Activated T-helper 1 cell treated with anti-CD3 and anti-CD28 coated beads, Interleukin-12 subunit alpha, Interleukin-12 subunit beta, Interleukin-2, Interleukin-4 antibody, amounts not matched to agents 30 ng/mL and 10 ng/mL and 1 ng/mL, durations not matched to agents 14 hours and 24 hours and 36 hours (primary cell): ENCODE measurements around the gene CTIF. TPM values are rescaled to one million over a fixed set of nuclear protein-coding genes. Genes with fewer than 3 reads are reported as not detected.

Source experiments
- DNase-seq: peaks from one replicate; pipeline ENCODE4 v3.0.0; 2021; ENCODE audit warnings: low spot score
- H3K27ac Mint-ChIP-seq: one replicate; pipeline ENCODE4 v1.8.0; 2021; ENCODE audit warnings: mild to moderate bottlenecking, mixed read lengths
- H3K27me3 Mint-ChIP-seq: one replicate; pipeline ENCODE4 v1.8.0; 2022; ENCODE audit warnings: mild to moderate bottlenecking, moderate library complexity, mixed read lengths; ENCODE audit not compliant: insufficient read depth
- H3K36me3 Mint-ChIP-seq: one replicate; pipeline ENCODE4 v1.8.0; 2021; ENCODE audit warnings: low read depth, mixed read lengths
- H3K4me1 Mint-ChIP-seq: one replicate; pipeline ENCODE4 v1.8.0; 2021; ENCODE audit warnings: low read depth, mixed read lengths
- H3K4me3 Mint-ChIP-seq: one replicate; pipeline ENCODE4 v1.8.0; 2021; ENCODE audit warnings: mild to moderate bottlenecking, moderate library complexity, mixed read lengths
- H3K9me3 Mint-ChIP-seq: one replicate; pipeline ENCODE4 v1.8.0; 2021; ENCODE audit warnings: mixed read lengths
- intact Hi-C: fragments of 100-400 bp; cut with micrococcal nuclease; formaldehyde crosslinking; loops from one replicate; pipeline ENCODE4 v1.15.1; 2024
- total RNA-seq: library from RNA; stranded (reverse); gene quantifications from 2 replicates; pipeline ENCODE4 v1.2.3, GENCODE V29; 2022

CTIF gene
- total RNA-seq, 1 donor from 2014 or later = 7.2 TPM

DNA sequence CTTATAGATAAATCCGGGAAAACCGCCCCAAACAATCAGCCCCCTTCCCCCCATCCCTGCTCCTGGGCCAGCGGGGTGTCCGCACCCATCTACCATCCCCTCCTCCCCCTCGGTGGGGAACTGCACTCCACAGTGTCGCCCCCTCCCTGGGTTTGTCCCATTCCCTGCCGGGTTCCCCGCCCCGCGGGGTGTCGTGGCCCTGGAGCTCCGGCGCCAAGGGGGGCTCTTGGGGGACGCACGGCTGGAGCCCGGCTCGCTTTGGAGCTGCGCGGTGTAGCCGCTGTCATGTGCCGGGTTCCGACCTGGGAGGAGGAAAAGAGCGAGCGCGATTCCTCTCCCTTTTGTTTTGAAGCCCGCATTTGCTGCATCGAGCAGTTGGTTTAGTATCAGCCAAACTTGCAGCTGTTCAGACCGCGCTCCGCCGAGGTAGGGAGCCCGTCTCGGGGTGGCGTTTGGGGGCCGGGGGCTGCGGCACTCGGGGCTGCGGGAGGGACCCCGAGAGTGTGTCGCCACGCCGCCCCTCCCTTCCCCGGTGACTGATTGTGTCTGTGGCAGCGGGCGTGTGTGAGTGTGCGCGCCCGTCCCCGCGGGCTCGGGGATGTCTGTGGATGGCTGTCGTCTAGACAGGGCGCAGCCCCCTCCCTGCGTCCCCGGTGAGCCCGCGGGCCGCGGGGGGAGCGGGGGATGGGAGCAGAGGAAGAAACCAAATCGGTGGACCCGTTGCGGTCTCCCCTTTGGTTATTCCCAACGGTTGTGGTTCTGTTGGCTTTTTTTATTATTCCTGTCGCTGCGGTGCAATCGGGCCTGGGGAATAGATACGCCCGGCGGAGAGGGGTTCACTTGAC lies 797 bp downstream of the CTIF start:
- Mint-ChIP-seq H3K4me3 (peak overlapping the region; percentile 90), H3K4me1 (peaks cover 17% of the 10 kb centered on the region), H3K36me3 (peaks cover 2% of the 10 kb centered on the region), H3K9me3 (no peaks in the 10 kb centered on the region), H3K27ac (no peak overlapping the region), H3K27me3 (peaks cover 30% of the 10 kb centered on the region)
- no peak for DNase-seq
- intact Hi-C loops = loop anchor here (1.0 to 10.0 kb wide), 5 partner anchors 123 to 921 kb away; partner anchors contain the start of genes DYM and SMAD2

DNA sequence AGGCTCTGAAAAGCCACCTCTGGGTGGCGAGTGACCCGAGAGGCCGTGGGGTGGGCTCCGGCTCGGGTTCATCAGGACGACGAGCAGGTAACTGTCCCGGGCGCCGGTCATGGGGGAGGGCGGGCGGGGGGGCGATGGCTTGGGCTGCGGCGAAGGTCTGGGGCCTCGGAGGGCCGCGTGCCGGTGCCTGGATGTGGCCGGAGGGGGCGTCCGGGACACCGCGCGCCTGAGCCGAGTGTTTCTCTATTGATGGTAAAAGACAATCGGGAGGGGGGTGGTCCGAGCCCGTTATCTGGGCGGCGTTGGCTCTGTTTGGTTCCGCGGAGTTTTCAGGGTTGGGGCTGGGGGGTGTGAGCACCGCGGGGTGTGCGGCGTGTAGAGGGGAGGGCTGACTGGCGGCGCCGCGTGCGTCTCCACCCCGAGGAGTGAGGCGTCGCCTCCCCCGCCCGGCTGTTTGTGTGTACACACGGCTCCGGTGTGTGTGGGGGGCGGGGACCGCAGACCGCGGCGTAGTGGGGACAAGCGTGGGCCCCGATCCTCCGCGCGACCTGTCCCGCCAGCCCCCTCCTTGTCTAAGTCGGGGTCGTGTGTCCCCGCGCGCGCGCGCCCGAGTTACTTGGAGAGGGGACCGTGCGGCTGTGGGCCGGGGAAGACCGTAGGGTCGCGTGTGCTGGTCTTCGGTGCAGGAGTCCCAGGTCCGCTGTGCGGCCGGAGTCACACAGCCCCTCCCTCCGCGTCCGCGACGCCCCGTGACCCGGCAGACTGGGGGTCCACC lies 1.6 kb downstream of the CTIF start:
- Mint-ChIP-seq H3K4me3 (peak overlapping the region; percentile 90), H3K27me3 (peaks cover 36% of the 10 kb centered on the region), H3K9me3 (no peaks in the 10 kb centered on the region), H3K36me3 (peaks cover 2% of the 10 kb centered on the region), H3K4me1 (peaks cover 17% of the 10 kb centered on the region), H3K27ac (no peak overlapping the region)
- DNase-seq = peak; percentile 9
- intact Hi-C loops = loop anchor here (5.0 to 10.0 kb wide), 2 partner anchors 122 to 634 kb away; no protein-coding TSS in a partner anchor

DNA sequence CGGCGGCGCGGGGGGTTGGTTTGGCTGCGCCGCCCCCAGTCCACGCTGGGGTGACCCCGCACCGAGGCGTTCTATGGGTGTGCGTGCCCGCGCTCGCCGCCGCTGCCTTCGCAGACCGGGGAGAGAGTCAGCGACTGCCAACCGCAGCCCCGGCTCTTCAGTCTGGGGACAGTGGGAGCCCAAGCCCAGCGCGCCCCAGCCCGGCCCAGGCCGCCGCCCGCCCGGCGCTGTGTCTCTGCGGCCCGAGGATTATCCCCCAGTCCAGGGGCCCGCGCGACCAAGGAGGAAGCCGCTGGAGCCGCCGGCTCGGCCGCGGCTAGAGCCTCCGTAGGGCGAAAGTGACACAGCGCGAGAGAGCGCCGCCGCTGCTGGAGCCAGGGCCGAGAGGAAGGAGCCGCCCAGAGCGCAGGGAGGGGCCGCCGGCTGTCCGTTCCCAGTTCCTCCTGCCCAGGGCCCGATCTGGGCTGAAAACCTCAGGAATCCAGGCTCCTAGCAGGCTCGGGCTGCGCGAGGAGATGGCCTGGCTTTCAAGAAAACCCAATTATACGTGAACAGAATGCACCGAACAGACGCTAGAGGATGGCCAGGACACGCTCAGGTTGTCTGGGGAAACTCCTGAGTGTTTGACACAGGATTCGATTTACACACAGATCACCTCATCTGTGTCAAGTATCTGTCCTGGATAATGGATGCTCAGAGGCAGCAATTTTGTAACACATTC lies 2.4 kb downstream of the CTIF start:
- H3K9me3 Mint-ChIP-seq = no peaks in the 10 kb centered on the region
- H3K4me3 Mint-ChIP-seq = peak overlapping the region; percentile 22
- DNase-seq = no peak
- H3K27ac Mint-ChIP-seq = no peak overlapping the region
- H3K36me3 Mint-ChIP-seq = peaks cover 2% of the 10 kb centered on the region
- intact Hi-C loops = loop anchor here (5.0 to 10.0 kb wide), 2 partner anchors 121 to 634 kb away; no protein-coding TSS in a partner anchor
- H3K27me3 Mint-ChIP-seq = peaks cover 37% of the 10 kb centered on the region
- peaks cover 17% of the 10 kb centered on the region for H3K4me1 Mint-ChIP-seq

DNA sequence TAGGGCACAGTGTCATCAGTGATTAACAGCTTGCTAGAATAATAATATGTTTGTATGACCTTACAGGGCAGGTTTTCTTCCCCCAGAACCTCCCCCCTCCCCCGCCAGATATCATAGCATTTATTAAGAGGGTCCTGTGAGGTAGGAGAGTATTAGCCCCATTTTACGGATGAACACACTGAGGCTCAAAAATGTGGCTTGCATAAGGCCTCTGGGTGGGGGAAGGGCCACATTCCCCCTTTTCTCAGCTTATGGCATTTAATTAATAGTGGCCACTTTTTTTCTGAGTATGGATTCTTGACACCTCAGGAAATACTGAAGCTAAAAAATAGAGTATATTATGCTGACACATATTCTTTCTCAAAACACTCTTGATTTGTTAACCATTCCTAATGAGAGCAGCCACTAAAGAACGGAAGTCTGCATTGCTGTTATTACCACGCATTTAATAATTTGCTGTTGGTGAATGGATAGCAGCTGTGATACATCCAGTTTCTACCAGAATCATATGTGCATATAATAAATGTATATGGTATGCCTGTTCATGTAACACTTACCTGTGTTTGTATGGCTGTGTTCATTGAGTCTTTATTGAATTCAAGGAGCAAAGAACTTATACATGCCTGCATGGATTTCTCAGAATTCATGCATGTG lies 3.0 kb downstream of the CTIF start:
- peaks cover 2% of the 10 kb centered on the region for H3K36me3 Mint-ChIP-seq
- intact Hi-C loops = loop anchor here (5.0 to 10.0 kb wide), 2 partner anchors 120 to 633 kb away; no protein-coding TSS in a partner anchor
- no peaks in the 10 kb centered on the region for H3K9me3 Mint-ChIP-seq
- H3K4me3 Mint-ChIP-seq = peak overlapping the region; percentile 22
- no peak for DNase-seq
- H3K4me1 Mint-ChIP-seq = peaks cover 17% of the 10 kb centered on the region
- H3K27ac Mint-ChIP-seq = no peak overlapping the region
- peaks cover 44% of the 10 kb centered on the region for H3K27me3 Mint-ChIP-seq

DNA sequence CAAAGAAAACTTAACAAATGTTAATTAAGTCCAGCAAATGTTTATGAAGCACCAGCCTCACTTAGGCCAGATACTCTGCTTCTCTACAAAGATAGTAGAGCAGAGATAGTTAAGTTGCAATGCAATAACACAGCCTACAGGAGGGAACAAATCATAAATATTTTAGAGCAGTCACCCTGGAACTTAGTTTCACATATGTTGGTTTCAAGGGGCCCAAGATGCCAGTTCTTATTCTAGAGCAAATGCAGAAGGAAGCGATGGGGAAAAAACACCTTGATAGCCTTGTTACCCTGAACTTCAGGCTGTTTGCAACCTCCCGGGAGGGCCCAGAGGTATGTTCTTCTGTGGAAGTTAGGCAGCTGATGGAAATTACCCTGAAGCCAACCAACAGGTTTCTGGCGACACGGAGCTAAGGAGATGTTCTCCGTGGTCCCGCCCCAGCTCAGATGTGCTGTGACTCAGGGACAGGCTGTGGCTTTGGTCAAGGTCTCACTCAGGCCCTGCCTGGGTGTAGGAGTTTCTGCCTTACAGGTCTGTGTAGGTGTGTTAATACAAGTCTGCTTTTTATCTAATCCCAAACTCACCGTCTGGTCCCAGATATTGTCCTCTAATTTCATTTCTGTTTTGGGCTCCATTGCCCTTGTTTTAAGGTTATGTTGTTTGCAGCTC lies 3.8 kb downstream of the CTIF start:
- Mint-ChIP-seq H3K9me3 (no peaks in the 10 kb centered on the region), H3K27me3 (peaks cover 44% of the 10 kb centered on the region), H3K36me3 (peaks cover 2% of the 10 kb centered on the region), H3K4me3 (peak overlapping the region; percentile 5), H3K27ac (no peak overlapping the region), H3K4me1 (peaks cover 17% of the 10 kb centered on the region)
- intact Hi-C loops = loop anchor here (5.0 to 10.0 kb wide), 2 partner anchors 120 to 632 kb away; no protein-coding TSS in a partner anchor
- DNase-seq = no peak

DNA sequence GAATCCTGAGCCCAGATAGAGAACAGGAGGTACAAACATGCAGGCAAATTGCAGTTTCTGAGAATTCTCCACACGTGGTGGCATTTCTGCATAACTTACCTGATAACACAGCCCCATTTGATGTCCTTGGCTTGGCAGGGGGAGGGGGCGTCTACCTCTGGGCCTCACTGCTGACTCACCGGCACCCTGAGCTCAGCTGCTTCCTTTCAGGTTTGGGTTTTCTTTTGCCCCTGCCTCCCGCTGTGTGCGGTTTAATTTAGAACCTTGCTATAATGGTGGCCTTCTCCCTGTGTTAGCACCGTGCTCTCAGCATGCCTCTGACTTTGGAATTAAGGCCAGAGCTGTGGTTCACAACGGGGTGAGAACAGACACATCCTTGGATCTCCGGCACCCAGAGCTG lies 4.4 kb downstream of the CTIF start:
- Mint-ChIP-seq H3K4me1 (peaks cover 17% of the 10 kb centered on the region), H3K36me3 (peaks cover 2% of the 10 kb centered on the region), H3K9me3 (no peaks in the 10 kb centered on the region), H3K27ac (no peak overlapping the region), H3K27me3 (peaks cover 44% of the 10 kb centered on the region), H3K4me3 (peak overlapping the region; percentile 5)
- intact Hi-C loops = loop anchor here (5.0 to 10.0 kb wide), 2 partner anchors 119 to 632 kb away; no protein-coding TSS in a partner anchor
- DNase-seq = no peak

DNA sequence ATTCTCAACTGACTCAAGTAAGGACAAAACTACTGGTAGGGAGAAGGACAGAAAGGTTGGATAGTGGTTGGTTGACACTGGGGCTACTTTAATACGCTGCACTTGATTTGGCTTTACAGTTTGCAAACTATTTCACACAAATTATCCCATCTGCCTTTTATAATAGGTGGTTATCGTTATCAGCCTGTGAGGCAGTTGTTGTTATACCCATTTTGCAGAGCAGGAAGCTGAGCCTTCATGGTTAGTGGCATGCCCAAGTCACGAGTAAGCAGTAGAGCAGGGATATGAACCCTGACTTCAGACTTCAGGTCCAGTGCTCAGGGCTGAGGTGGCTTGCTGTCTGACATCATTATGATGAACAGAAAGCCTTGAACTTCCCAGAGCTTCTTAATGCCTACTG lies 5.3 kb downstream of the CTIF start:
- no peak overlapping the region for H3K27ac Mint-ChIP-seq
- peaks cover 2% of the 10 kb centered on the region for H3K36me3 Mint-ChIP-seq
- no peak for DNase-seq
- no peak overlapping the region for H3K4me3 Mint-ChIP-seq
- intact Hi-C loops = loop anchor here (5.0 to 10.0 kb wide), 2 partner anchors 118 to 631 kb away; no protein-coding TSS in a partner anchor
- no peaks in the 10 kb centered on the region for H3K9me3 Mint-ChIP-seq
- peaks cover 44% of the 10 kb centered on the region for H3K27me3 Mint-ChIP-seq
- H3K4me1 Mint-ChIP-seq = peaks cover 17% of the 10 kb centered on the region

DNA sequence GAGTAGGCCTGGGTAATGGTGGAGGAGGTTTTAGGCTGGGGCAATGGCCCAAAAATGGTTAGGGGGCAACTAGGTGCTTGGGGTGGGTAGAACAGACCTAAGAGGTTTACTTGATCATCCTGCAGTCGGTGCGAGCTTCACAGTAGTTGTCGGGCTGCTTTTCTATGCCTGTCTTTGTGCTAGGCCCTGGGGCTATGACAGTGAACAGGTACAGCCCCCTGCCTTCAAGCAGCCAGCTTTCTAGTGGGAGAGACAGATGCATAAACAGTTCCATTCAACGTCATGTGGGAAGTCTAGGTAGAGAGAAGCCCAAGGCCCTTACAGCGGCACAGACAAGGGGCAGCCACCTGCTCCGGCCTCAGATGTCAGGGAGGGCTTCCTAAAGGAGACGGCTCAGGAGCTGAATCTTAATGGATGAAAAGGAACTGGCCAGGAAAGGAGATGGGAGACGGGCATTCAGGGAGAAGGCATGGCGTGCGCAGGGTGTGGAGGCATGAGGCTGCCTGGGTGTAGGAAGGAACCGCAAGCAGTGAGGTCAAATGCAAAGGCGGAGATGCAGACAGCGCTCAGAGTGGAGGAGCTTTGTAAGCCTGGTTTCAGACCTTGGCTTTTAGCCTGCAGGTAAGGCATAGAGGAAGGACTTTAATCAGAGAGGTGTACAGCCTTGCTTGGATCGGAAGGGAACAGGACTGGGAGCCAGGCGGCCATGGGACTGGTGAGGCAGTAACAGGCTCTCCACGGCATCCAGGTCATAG lies 6.0 kb downstream of the CTIF start:
- Mint-ChIP-seq H3K27me3 (peaks cover 44% of the 10 kb centered on the region), H3K4me3 (no peak overlapping the region), H3K9me3 (no peaks in the 10 kb centered on the region), H3K36me3 (peaks cover 2% of the 10 kb centered on the region), H3K27ac (no peak overlapping the region), H3K4me1 (peaks cover 17% of the 10 kb centered on the region)
- DNase-seq = no peak
- intact Hi-C loops = loop anchor here (5.0 to 10.0 kb wide), 2 partner anchors 117 to 630 kb away; no protein-coding TSS in a partner anchor

DNA sequence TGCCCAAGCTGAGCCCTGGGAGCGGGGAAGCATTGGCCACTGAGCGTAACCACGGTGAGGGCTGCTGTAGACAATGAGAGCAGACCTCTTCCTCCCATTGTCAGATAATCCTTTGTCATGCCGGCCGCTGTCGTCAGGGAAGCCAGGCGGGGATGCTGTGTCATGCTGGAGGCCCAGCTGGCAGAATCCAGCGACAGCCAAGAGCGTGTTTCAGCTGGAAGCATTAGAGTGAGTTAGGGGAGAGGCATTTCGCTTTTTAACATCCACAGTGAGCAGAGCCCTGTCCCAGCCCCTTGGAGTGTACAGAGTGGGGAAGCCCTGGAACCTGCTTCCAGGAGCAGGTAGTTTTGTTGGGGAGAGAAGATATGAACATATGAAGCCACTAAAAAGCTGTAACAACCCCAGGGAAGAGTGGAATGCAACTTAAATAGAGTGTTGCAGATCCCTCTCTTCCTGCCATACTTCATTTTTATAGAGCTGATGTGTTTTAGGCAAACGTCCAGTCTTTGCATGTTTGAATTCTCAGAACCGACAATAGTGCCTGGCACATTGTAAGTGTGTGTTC lies 7.0 kb downstream of the CTIF start:
- H3K4me1 Mint-ChIP-seq = peaks cover 17% of the 10 kb centered on the region
- H3K27ac Mint-ChIP-seq = no peak overlapping the region
- intact Hi-C loops = loop anchor here (10.0 kb wide), 1 partner anchor 629 kb away; no protein-coding TSS in a partner anchor
- no peak overlapping the region for H3K4me3 Mint-ChIP-seq
- H3K27me3 Mint-ChIP-seq = peaks cover 41% of the 10 kb centered on the region
- H3K9me3 Mint-ChIP-seq = no peaks in the 10 kb centered on the region
- peaks cover 2% of the 10 kb centered on the region for H3K36me3 Mint-ChIP-seq
- DNase-seq = no peak

DNA sequence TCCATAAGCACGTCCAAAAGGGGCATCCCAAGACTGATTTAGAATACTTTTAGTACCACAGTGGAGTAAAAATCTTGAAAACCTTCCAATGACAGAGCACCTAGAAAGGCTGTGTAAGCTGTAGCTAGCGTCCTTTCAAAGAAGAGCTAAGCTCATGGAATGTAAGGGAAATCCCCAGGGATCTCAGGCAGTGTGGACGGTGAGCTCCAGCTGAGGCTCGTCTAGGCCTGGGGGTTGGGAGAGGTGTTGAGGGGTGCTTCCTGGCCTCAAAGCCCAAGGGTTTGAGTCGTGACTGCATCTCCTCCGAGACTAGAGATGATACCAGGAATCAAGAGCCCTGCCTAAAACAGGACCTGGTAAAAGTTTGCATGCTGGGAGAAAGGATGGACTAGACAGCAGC lies 7.6 kb downstream of the CTIF start:
- Mint-ChIP-seq H3K27ac (no peak overlapping the region), H3K4me3 (no peak overlapping the region), H3K27me3 (peaks cover 39% of the 10 kb centered on the region), H3K9me3 (no peaks in the 10 kb centered on the region), H3K4me1 (peaks cover 17% of the 10 kb centered on the region), H3K36me3 (peaks cover 2% of the 10 kb centered on the region)
- DNase-seq = no peak
- intact Hi-C loops = loop anchor here (10.0 kb wide), 1 partner anchor 628 kb away; no protein-coding TSS in a partner anchor

DNA sequence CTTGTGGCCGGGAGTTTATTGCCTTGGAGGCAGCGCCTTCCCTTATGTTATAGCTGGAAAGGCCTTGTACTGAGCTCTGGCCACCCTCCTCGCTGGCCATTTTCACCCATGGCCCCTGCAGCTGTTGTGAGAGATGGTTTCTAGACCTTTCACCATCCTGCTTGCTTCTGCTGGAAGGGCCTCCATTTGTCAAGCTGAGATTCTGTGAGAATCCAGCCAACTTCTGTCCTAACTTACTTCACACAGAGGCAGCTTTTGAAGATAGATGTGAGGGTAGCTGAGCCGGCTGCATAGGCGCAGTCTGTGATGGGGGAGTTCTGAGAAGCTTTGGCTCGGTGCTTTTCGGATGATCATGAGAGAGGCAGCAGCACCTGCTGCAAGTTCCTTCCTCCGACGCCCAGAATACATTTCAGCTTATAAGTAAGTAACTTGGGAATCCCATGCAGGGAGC lies 8.7 kb downstream of the CTIF start:
- H3K27ac Mint-ChIP-seq = no peak overlapping the region
- peaks cover 27% of the 10 kb centered on the region for H3K27me3 Mint-ChIP-seq
- H3K9me3 Mint-ChIP-seq = no peaks in the 10 kb centered on the region
- no peak overlapping the region for H3K4me3 Mint-ChIP-seq
- no peak for DNase-seq
- peaks cover 2% of the 10 kb centered on the region for H3K36me3 Mint-ChIP-seq
- peaks cover 16% of the 10 kb centered on the region for H3K4me1 Mint-ChIP-seq
- intact Hi-C loops = loop anchor here (10.0 kb wide), 1 partner anchor 627 kb away; no protein-coding TSS in a partner anchor
